ENCODE measurements around the gene RPL32. TPM values are rescaled to one million over a fixed set of nuclear protein-coding genes. Genes with fewer than 3 reads are reported as not detected.

RPL32 gene
- total RNA-seq, 1 experiment from 2014 or later = 1,853 TPM

GRCh38 chr3:12859840-12860239, 18.5 kb upstream of the RPL32 start:
- ChIA-PET POLR2A (no interaction called here), RAD21 (ENCODE audit: low non-redundant PET in 1 of 2, low total read pairs in 2 of 2, uncharacterized antibody in 2 of 2, unreplicated experiment in 2 of 2) (no interaction called here), CTCF (no interaction called here)
- no peaks in the 10 kb centered on the region for H3K79me2 ChIP-seq (ENCODE audit: insufficient read depth, low read length)
- no peaks in the 10 kb centered on the region; the same call in 1 of the 2 replicates for H3K27me3 ChIP-seq (ENCODE audit: insufficient read depth, low read length)
- TF ChIP-seq REST (IDR thresholded peaks at IDR 0.05; ENCODE audit: low read depth) (no peak), EZH2phosphoT487 (IDR thresholded peaks at IDR 0.05; ENCODE audit: borderline replicate concordance) (no peak), ZBTB33 (IDR thresholded peaks at IDR 0.05; ENCODE audit: extremely low read depth, insufficient replicate concordance, low read length) (no peak), SRF (IDR thresholded peaks at IDR 0.05; ENCODE audit: low read depth) (no peak), CBX3 (IDR thresholded peaks at IDR 0.05; ENCODE audit: low read depth) (no peak), MAX (IDR thresholded peaks at IDR 0.05) (no peak), ELF1 (IDR thresholded peaks at IDR 0.05; ENCODE audit: borderline replicate concordance, low read depth) (no peak), ATF3 (IDR thresholded peaks at IDR 0.05) (no peak), EZH2 (IDR thresholded peaks at IDR 0.05) (no peak), TCF7L2 (IDR thresholded peaks at IDR 0.05; ENCODE audit: borderline replicate concordance, extremely low read depth, insufficient read depth, insufficient read length) (no peak), SP1 (IDR thresholded peaks at IDR 0.05; ENCODE audit: low read depth) (no peak), POLR2AphosphoS5 (IDR thresholded peaks at IDR 0.05; ENCODE audit: low read depth, low read length) (no peak), EGR1 (IDR thresholded peaks at IDR 0.05; ENCODE audit: low read depth) (no peak), SIN3A (IDR thresholded peaks at IDR 0.05; ENCODE audit: low read depth) (no peak)
- H2AFZ ChIP-seq (ENCODE audit: low read depth, low read length, poor library complexity, severe bottlenecking) = no peak overlapping the region
- H3K9me2 ChIP-seq (ENCODE audit: insufficient read depth) = no peaks in the 10 kb centered on the region
- H3K4me2 ChIP-seq (ENCODE audit: low read length) = no peak overlapping the region
- DNase-seq (ENCODE audit: low read depth, low spot score) (no peak), ATAC-seq (no peak)
- no peaks in the 10 kb centered on the region for H3K36me3 ChIP-seq (ENCODE audit: control insufficient read depth in 1 of 2, insufficient read depth in 2 of 2, low read length in 2 of 2)
- H3K9ac ChIP-seq (ENCODE audit: low read length) = no peak overlapping the region
- no peaks in the 10 kb centered on the region for H3K9me3 ChIP-seq (ENCODE audit: control insufficient read depth in 1 of 2, insufficient read depth in 1 of 2, low read depth in 1 of 2, low read length in 2 of 2)
- intact Hi-C loops (cut with micrococcal nuclease) = no loop called here
- peaks cover 0 to 4% of the 10 kb centered on the region in 2 experiments; a peak in 1 of 4 replicates for H3K4me1 ChIP-seq (ENCODE audit: control insufficient read depth in 1 of 2, insufficient read depth in 2 of 2, low read length in 2 of 2)
- no peak overlapping the region for H3K27ac ChIP-seq (ENCODE audit: low read depth, low read length)
- H4K20me1 ChIP-seq (ENCODE audit: insufficient read depth) = no peaks in the 10 kb centered on the region
- no peak overlapping the region for H3K4me3 ChIP-seq (replicated peaks in 1 of 2; ENCODE audit: low read depth in 1 of 2, low read length in 2 of 2)
- no TSS peak for BruUV-seq (replicated peaks)
